Stimulated activated CD8-positive, alpha-beta memory T cell treated with anti-CD3 and anti-CD28 coated beads, Interleukin-12 subunit alpha, Interleukin-12 subunit beta, amount 100 ng/mL, for 1 hour (primary cell): ENCODE data around the gene OR13C5.

Experiments used
- DNase-seq: peaks from one replicate; pipeline ENCODE4 v3.0.0-alpha.2; 2020; ENCODE audit warnings: low read depth

The OR13C5 gene

GRCh38 chr9:104553261-104553660, 46.0 kb downstream of the OR13C5 start:
- no peak for DNase-seq
